Measurements from ENCODE around the gene VGLL3. TPM values are rescaled to one million over a fixed set of nuclear protein-coding genes. Genes with fewer than 3 reads are reported as not detected.

Gene VGLL3
- total RNA-seq, 1 donor from 2014 or later: 3.6 TPM

GRCh38 chr3:86960550-86960949, 30.4 kb downstream of the VGLL3 start:
- intact Hi-C loops (cut with micrococcal nuclease): no loop called here
- no peak for DNase-seq
- no peak for ATAC-seq

- DNase-seq (no peak), ATAC-seq (no peak)
- intact Hi-C loops (cut with micrococcal nuclease): no loop called here
Observed at GRCh38 chr3:86958534-86958933, 32.4 kb downstream of the VGLL3 start.

- ATAC-seq (peak; percentile 47), DNase-seq (no peak)
- intact Hi-C loops (cut with micrococcal nuclease): no loop called here
Observed at GRCh38 chr3:86954747-86955146, 36.2 kb downstream of the VGLL3 start.

- DNase-seq (no peak), ATAC-seq (no peak)
- intact Hi-C loops (cut with micrococcal nuclease): no loop called here
Observed at GRCh38 chr3:86954226-86954625, 36.7 kb downstream of the VGLL3 start.

GRCh38 chr3:86951322-86951721, 39.6 kb downstream of the VGLL3 start:
- no peak for DNase-seq
- intact Hi-C loops (cut with micrococcal nuclease): no loop called here
- no peak for ATAC-seq

GRCh38 chr3:86950717-86951116, 40.2 kb downstream of the VGLL3 start:
- intact Hi-C loops (cut with micrococcal nuclease): no loop called here
- DNase-seq (no peak), ATAC-seq (no peak)

- intact Hi-C loops (cut with micrococcal nuclease): no loop called here
- no peak for DNase-seq
- ATAC-seq: no peak
Observed at GRCh38 chr3:86949850-86950249, 41.1 kb downstream of the VGLL3 start.

- intact Hi-C loops (cut with micrococcal nuclease): no loop called here
- no peak for ATAC-seq
- no peak for DNase-seq
Observed at GRCh38 chr3:86948822-86949221, 42.1 kb downstream of the VGLL3 start.

GRCh38 chr3:86942206-86942605, 48.7 kb downstream of the VGLL3 start:
- no peak for ATAC-seq
- intact Hi-C loops (cut with micrococcal nuclease): no loop called here

GRCh38 chr3:86938416-86939105, 52.4 kb downstream of the VGLL3 start:
- intact Hi-C loops (cut with micrococcal nuclease): no loop called here
- ATAC-seq (peak; percentile 56), DNase-seq (no peak)

More at GRCh38 chr3:86942206-86942605, 48.7 kb downstream of the VGLL3 start:
- DNase-seq: no peak

GRCh38 chr3:86937306-86937791, 53.6 kb downstream of the VGLL3 start:
- peak; percentile 96 for ATAC-seq
- intact Hi-C loops (cut with micrococcal nuclease): no loop called here
- no peak for DNase-seq

GRCh38 chr3:86934851-86935250, 56.1 kb downstream of the VGLL3 start:
- intact Hi-C loops (cut with micrococcal nuclease): no loop called here
- ATAC-seq (no peak), DNase-seq (no peak)

GRCh38 chr3:86930831-86931230, 60.1 kb downstream of the VGLL3 start:
- ATAC-seq: no peak
- no peak for DNase-seq
- intact Hi-C loops (cut with micrococcal nuclease): no loop called here

GRCh38 chr3:86930181-86930580, 60.8 kb downstream of the VGLL3 start:
- no peak for DNase-seq
- no peak for ATAC-seq
- intact Hi-C loops (cut with micrococcal nuclease): no loop called here

GRCh38 chr3:86929046-86929445, 61.9 kb downstream of the VGLL3 start:
- intact Hi-C loops (cut with micrococcal nuclease): no loop called here
- ATAC-seq (no peak), DNase-seq (no peak)

- intact Hi-C loops (cut with micrococcal nuclease): no loop called here
- no peak for DNase-seq
- ATAC-seq: peak; percentile 71
Observed at GRCh38 chr3:86923071-86923491, 67.9 kb downstream of the VGLL3 start.

GRCh38 chr3:86921971-86922680, 68.8 kb downstream of the VGLL3 start:
- intact Hi-C loops (cut with micrococcal nuclease): no loop called here
- DNase-seq (no peak), ATAC-seq (peak; percentile 24)

GRCh38 chr3:86914670-86915069, 76.3 kb downstream of the VGLL3 start:
- DNase-seq (no peak), ATAC-seq (no peak)
- intact Hi-C loops (cut with micrococcal nuclease): no loop called here

- DNase-seq (no peak), ATAC-seq (no peak)
- intact Hi-C loops (cut with micrococcal nuclease): no loop called here
Observed at GRCh38 chr3:86913160-86913559, 77.8 kb downstream of the VGLL3 start.

- intact Hi-C loops (cut with micrococcal nuclease): no loop called here
- ATAC-seq (no peak), DNase-seq (no peak)
Observed at GRCh38 chr3:86895202-86895601, 95.7 kb downstream of the VGLL3 start.

Data from left ventricle myocardium superior (tissue), 1 donor.